Omental fat pad (tissue), 4 donors: ENCODE measurements around the gene KIRREL3. TPM values are rescaled to one million over a fixed set of nuclear protein-coding genes. Genes with fewer than 3 reads are reported as not detected.
A peak's percentile ranks its signal among the peaks of the same experiment; 100 is the strongest.

Experiments used
- ATAC-seq: fragments of 150-250 bp; one replicate; pipeline ENCODE4 v1.9.1; 2016; ENCODE audit warnings: mild to moderate bottlenecking, moderate library complexity; ENCODE audit not compliant: low FRiP score
- DNase-seq: peaks from one replicate; pipeline ENCODE4 v3.0.0-alpha.2; 2019; ENCODE audit warnings: low spot score
- total RNA-seq, 4 donors: library from RNA; depleted of rRNA; stranded (reverse); fragments of >200 nt; gene quantifications; one replicate each; pipeline ENCODE4 v1.1.0, GENCODE V29; 2016
- TF ChIP-seq, protein P1 (sequence below), 3 donors: fragments of 450-650 bp; IDR thresholded peaks; one replicate each; pipeline ENCODE4 v1.5.1; 2016 to 2017; ENCODE audit warnings: antibody characterized with exemption in 3 of 3, mild to moderate bottlenecking in 3 of 3, moderate library complexity in 2 of 3

KIRREL3 gene
- total RNA-seq, 4 donors from 2014 or later = 0.09 to 0.60 TPM; not detected in 2

- TF ChIP-seq, protein P1, sequence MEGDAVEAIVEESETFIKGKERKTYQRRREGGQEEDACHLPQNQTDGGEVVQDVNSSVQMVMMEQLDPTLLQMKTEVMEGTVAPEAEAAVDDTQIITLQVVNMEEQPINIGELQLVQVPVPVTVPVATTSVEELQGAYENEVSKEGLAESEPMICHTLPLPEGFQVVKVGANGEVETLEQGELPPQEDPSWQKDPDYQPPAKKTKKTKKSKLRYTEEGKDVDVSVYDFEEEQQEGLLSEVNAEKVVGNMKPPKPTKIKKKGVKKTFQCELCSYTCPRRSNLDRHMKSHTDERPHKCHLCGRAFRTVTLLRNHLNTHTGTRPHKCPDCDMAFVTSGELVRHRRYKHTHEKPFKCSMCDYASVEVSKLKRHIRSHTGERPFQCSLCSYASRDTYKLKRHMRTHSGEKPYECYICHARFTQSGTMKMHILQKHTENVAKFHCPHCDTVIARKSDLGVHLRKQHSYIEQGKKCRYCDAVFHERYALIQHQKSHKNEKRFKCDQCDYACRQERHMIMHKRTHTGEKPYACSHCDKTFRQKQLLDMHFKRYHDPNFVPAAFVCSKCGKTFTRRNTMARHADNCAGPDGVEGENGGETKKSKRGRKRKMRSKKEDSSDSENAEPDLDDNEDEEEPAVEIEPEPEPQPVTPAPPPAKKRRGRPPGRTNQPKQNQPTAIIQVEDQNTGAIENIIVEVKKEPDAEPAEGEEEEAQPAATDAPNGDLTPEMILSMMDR (IDR thresholded peaks at IDR 0.05) = no peak
- ATAC-seq = peak; percentile 85
- DNase-seq = no peak
Measured at GRCh38 chr11:126992065-126992803, 8.3 kb downstream of the KIRREL3 start.

GRCh38 chr11:126991596-126991995 lies 9.0 kb downstream of the KIRREL3 start:
- peak; percentile 69 for ATAC-seq
- DNase-seq = no peak
- TF ChIP-seq, protein P1 (IDR thresholded peaks at IDR 0.05) = no peak

DNA sequence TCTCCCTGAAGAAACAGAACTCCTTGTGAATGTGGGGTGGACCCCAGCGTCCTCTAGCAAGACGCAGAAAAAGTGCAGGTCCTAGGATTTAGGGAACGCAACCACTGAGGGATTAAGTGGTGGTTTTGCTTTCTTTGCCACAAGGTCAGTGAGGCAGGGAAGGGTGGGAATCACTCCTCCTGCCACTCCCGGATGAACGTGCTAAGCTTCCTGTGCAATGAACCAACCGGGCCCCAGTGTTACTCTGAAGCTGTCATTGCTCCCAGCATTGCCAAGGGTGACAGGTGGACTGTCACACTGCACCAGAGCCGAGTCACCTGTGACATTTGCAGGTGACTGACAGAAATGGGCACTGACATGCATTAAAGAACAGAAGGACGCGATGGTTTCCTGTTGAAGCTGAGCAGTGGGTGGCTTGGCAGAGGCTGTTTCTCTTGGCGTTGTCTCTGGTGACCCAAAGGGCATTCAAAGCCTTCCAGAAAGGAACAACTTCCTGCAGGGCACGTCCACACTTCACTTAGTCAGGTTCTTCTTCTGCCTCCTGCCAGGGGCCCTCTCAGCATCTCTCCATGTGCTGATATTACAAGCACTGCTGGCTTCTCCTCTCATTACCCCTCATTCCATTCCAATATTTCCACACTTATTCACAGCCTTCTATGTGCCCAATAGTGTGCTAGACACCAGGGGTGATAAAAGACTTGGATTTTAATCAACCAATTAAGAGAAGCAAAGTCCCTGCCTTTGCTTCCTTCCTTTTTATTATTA lies 9.7 kb downstream of the KIRREL3 start:
- DNase-seq = no peak
- no peak for ATAC-seq

GRCh38 chr11:126989942-126990715 lies 10.4 kb downstream of the KIRREL3 start:
- TF ChIP-seq, protein P1 (IDR thresholded peaks at IDR 0.05) = peak in 1 of 3 donors; percentile 40
- peak; percentile 60 for DNase-seq

More for the DNA sequence above, 9.7 kb downstream of the KIRREL3 start:
- TF ChIP-seq, protein P1 (IDR thresholded peaks at IDR 0.05) = no peak

DNA sequence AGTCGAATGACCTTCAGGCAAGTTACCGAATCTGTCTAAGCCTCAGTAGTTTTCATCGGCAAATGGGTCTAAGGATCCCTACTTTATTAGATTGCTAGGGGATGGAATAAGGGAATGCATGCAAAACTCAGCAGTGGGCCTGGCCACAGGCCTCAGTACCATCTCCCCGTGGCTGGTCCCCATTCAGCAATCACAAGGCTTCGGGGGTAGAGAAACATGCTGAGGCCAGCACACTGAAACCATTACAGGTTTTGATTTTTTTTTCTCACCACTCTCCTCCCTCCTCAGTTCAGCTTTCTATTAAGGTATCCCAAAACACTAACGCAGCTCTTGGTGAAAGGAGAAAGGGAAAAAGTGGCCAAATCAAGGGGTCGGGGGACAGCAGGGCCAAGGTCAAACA lies 11.9 kb downstream of the KIRREL3 start:
- DNase-seq (no peak), ATAC-seq (no peak)
- TF ChIP-seq, protein P1 (IDR thresholded peaks at IDR 0.05) = no peak

More at GRCh38 chr11:126989942-126990715, 10.4 kb downstream of the KIRREL3 start:
- ATAC-seq = peak; percentile 65

DNA sequence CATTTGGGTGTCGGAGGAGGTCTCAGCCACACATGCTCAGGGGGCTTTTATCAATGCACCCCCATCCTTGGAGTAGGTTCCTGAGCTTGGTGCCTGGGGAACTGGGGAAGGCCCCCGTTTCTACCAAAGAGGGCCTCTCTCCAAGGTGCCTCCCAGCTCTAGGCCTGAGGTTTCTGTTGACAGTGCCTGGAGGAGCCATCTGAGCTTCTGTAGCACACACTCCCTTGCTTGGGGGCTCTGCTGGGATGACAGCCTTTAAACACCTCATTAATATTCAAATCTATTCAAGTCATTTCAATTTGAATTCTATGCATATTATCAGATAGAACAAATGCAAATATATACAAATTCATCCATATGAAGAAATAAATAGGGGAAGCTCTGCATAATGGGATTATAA lies 18.9 kb downstream of the KIRREL3 start:
- TF ChIP-seq, protein P1 (IDR thresholded peaks at IDR 0.05) = no peak
- DNase-seq = no peak
- ATAC-seq = no peak
